Metanephros (tissue), 1 donor: Measurements from ENCODE around the gene TMUB1. TPM values are rescaled to one million over a fixed set of nuclear protein-coding genes. Genes with fewer than 3 reads are reported as not detected.

Experiments
- total RNA-seq: library from RNA; depleted of rRNA; stranded (reverse); fragments of >200 nt; gene quantifications from one replicate; pipeline ENCODE4 v1.2.3, GENCODE V29; 2014

The TMUB1 gene, protein sequence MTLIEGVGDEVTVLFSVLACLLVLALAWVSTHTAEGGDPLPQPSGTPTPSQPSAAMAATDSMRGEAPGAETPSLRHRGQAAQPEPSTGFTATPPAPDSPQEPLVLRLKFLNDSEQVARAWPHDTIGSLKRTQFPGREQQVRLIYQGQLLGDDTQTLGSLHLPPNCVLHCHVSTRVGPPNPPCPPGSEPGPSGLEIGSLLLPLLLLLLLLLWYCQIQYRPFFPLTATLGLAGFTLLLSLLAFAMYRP
- 25.7 TPM for total RNA-seq

DNA sequence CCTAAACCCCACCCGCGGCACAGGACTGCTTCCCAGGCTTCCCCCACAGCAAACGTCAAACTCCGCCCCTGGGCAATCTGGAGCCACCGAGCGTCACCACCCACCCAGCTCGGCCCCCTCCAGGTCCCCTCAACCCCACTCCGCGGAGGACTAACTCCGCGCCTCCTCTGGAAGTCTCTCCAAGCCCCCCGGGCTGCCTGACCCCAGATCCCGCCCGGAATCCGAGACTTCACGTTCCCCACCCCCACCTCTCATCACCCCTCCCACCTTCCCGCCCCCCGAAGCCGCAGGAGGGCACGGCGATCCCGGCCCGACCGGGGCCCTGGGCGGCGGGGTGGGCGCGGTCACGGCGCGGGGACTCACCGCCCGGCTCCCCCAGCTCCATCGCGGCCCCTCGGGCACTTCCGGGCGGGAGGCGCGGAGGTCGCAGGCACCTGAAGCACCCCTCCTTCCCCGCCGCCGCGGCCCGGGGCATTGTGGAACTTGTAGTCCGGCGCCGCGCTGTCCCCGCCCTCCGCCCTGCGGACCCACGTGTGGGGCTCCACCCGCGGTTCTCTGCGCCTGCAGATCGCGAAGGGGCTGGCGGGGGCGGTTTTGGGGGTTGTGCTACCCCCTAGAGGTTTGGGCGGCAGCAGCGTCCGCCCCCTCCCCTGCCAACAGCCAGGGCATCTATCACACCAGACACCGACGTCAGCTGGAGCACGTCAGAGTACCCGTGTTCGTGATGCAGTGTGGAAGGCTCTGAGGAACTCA lies at the start of gene TMUB1:
TSS of gene TMUB1 (minus strand) at position 423 of the 753 bp plus-strand sequence. CDS start 930 bp downstream, outside the sequence.

DNA sequence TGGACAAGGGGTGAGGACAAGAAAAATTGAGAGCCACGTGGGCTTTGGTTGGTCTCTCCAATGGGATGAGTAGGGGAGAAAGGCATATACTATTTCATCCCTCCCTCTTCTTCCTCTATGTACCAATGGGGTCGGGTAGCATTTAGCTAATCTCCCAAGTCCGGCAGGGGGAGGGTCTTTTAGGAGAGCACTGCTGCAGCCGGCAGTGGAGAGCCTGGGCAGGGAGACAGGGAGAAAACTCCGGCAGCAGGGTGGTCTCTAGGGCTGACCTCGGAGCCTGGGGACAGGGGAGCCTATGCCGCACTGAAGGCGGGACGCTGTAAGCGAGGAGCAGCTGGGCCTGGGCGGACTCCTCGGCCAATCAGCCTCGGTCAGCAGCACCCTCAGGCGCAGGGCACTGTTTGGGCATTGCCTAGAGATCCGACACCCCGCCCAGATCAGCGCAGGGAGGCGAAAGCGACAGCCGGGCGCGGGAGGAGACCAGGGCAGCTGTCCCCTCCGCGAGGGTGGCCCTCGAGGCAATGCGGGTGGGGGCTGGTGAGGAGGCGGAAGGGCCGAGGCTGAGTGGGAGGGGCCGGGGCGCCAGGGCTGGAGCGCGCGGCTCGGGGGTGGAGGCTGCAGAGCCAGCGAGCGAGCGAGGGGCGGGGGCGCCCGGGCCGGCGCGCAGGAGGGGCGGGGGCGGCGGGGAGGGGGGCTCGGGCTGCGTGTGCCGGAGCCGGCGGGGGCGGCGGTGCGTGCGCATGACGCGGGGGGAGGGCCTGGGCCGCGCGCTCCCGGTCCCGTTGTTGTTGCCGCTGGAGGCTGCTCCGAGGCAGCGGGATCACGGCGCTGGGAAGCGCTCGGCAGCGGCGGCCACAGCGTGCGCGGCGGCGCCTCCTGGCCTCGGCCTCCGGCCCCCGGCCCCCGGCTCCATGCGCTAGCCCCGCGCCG lies 2.7 kb upstream of the TMUB1 start, which contains the start of gene AGAP3:
TSS of gene AGAP3 (plus strand) at position 785 of the 930 bp plus-strand sequence. CDS start 267 bp downstream, outside the sequence.

GRCh38 chr7:151080522-151081169 lies 2.6 kb downstream of the TMUB1 start, which contains the start of gene FASTK:
FASTK (minus strand) TSS chr7:151080809; CDS start chr7:151080766, 43 bp downstream.

GRCh38 chr7:151059367-151060112 lies 23.8 kb downstream of the TMUB1 start, which contains the start of gene SLC4A2:
SLC4A2 (plus strand) TSS chr7:151059589; CDS start chr7:151061988, 2,399 bp downstream.

GRCh38 chr7:151057506-151057988 lies 25.7 kb downstream of the TMUB1 start, which contains the start of gene CDK5:
CDK5 (minus strand) TSS chr7:151057897; CDS start chr7:151057848, 49 bp downstream.

DNA sequence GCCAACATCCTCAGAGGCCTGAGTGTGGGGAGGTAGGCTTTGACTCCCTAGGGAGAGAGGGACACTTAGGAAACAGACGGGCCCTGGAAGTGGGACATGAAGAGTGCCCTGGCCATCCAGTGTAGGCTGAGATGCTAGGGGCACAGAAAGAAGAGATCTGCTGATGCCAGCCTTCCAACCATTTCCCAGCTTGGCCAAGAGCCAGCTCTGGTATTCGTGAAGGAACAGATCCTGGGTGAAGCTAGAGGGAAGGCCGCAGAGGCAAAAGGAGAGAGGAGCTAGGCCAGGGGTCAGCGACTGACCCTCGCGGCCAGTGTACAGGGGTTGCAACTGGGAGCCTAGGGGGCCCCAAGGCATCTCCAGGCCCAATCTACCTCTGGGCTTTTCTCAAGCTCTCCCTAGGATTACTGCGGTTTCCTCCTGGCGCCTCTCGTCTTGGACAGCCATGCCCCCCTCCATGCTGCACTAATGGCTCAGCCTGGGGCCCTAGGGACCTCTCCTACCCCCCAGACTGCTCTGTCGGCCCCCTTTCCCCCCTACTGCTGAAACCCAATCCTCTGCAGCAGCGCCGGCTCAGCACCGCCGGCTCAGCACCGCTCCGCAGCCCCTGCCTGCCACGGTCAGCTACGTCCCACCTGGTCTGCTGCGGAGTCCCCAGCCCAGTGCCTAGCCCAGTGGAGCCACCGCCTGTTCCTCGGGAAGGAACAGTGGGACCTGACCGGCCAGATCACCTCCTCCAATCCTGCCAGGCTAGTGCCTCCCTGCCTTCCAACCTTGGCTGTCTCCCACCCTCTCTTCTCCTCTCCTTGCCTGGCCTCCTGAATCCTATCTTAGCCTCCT lies 35.1 kb downstream of the TMUB1 start, which contains the start of gene ASIC3:
TSS of gene ASIC3 (plus strand) at position 556 of the 840 bp plus-strand sequence. CDS start 355 bp downstream, outside the sequence.

Other genes with a start within 250 kb of the TMUB1 start
- 82.9 TPM for gene AOC1, start 231.0 kb downstream of the TMUB1 start, total RNA-seq
- 14.4 TPM for gene KCNH2, start 105.2 kb downstream of the TMUB1 start, total RNA-seq
- gene NOS3, start 92.5 kb downstream of the TMUB1 start, total RNA-seq = 22.5 TPM
- gene ATG9B, start 59.0 kb downstream of the TMUB1 start, total RNA-seq = 0.70 TPM
- 24.6 TPM for gene ABCB8, start 55.0 kb downstream of the TMUB1 start, total RNA-seq
- 0.76 TPM for gene ASIC3, start 35.0 kb downstream of the TMUB1 start, total RNA-seq
- 13.3 TPM for gene CDK5, start 25.6 kb downstream of the TMUB1 start, total RNA-seq
- 110 TPM for gene SLC4A2, start 23.9 kb downstream of the TMUB1 start, total RNA-seq
- gene FASTK, start 2.7 kb downstream of the TMUB1 start, total RNA-seq = 64.4 TPM
- gene AGAP3, start 3.0 kb upstream of the TMUB1 start, total RNA-seq = 48.6 TPM
- 0.64 TPM for gene GBX1, start 84.2 kb upstream of the TMUB1 start, total RNA-seq
- 3.4 TPM for gene ASB10, start 103.8 kb upstream of the TMUB1 start, total RNA-seq
- gene H2BK1, start 127.0 kb upstream of the TMUB1 start, total RNA-seq = not detected
- gene ABCF2, start 143.7 kb upstream of the TMUB1 start, total RNA-seq = 22.3 TPM
- gene CHPF2, start 149.0 kb upstream of the TMUB1 start, total RNA-seq = 29.1 TPM
- 50.2 TPM for gene SMARCD3, start 165.2 kb upstream of the TMUB1 start, total RNA-seq